VCaP (cell line): Measurements from ENCODE around the gene TNNI2.
A peak's percentile ranks its signal among the peaks of the same experiment; 100 is the strongest.

Experiments
- H3K27ac ChIP-seq: fragments of 450-650 bp; 2 replicates; pipeline ENCODE4 v1.5.1; 2017
- TF ChIP-seq, protein P1 (sequence below): fragments of 450-650 bp; conservative IDR thresholded peaks from 2 replicates; pipeline ENCODE4 v1.5.1; 2017; ENCODE audit warnings: mild to moderate bottlenecking, moderate library complexity

Gene TNNI2

DNA sequence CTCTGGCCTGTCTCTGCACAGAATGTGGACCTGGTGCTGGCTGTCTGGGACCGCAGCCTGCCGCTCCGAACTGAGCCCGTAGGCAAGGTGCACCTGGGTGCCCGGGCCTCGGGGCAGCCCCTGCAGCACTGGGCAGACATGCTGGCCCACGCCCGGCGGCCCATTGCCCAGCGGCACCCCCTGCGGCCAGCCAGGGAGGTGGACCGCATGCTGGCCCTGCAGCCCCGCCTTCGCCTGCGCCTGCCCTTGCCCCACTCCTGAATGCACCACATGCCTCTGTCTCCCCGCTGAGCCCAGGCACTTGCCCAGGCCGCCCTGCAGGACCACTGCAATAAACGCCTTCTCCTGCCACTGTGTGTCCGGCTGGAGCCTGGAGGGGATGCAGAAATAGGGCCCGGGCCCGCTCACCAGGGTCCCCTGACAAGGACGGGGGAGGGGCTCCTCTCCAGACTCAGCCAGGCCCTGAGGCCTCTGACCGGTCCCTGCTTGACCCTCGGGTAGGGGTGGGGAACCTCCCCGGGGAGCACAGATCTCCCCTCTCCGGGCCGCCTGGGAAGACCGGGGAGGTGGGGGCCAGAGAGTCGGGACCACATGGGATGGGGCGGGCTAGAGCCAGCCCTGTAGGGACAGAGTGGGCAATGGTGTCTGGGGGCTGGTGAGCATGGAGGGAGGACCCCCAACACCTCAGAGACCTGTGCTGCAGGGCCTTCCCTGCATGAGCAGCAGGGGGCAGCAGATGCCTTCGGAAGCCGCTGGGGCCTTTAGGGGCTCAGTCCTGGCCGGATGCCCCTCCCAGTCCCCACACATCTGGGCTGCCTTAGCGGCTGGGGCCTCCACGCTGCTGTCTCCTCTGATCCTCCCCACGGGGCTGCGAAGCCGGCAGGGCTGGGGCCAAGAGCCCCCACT is 1.4 kb upstream of the TNNI2 start:
- H3K27ac ChIP-seq = no peak overlapping the region
- TF ChIP-seq, protein P1, sequence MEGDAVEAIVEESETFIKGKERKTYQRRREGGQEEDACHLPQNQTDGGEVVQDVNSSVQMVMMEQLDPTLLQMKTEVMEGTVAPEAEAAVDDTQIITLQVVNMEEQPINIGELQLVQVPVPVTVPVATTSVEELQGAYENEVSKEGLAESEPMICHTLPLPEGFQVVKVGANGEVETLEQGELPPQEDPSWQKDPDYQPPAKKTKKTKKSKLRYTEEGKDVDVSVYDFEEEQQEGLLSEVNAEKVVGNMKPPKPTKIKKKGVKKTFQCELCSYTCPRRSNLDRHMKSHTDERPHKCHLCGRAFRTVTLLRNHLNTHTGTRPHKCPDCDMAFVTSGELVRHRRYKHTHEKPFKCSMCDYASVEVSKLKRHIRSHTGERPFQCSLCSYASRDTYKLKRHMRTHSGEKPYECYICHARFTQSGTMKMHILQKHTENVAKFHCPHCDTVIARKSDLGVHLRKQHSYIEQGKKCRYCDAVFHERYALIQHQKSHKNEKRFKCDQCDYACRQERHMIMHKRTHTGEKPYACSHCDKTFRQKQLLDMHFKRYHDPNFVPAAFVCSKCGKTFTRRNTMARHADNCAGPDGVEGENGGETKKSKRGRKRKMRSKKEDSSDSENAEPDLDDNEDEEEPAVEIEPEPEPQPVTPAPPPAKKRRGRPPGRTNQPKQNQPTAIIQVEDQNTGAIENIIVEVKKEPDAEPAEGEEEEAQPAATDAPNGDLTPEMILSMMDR = peak; percentile 84

DNA sequence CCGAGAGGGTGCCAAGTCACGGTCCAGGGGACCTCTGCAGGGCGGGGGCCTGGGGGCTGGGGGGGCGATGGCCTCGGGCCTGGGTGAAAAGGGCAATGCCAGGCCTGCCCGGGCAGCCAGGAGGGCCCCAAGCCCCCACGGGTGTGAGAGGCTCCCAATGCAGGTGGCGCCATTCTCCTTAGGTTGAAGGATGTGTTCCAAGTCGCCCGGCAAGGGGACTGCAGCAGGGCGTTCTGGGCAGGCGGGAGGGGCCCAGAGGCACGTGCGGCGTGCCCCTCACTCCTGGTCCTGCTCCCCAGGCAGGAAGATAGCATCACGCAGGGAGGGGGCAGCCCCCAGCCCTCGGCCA is 730 bp upstream of the TNNI2 start:
- TF ChIP-seq, protein P1 = peak; percentile 57
- no peak overlapping the region for H3K27ac ChIP-seq

DNA sequence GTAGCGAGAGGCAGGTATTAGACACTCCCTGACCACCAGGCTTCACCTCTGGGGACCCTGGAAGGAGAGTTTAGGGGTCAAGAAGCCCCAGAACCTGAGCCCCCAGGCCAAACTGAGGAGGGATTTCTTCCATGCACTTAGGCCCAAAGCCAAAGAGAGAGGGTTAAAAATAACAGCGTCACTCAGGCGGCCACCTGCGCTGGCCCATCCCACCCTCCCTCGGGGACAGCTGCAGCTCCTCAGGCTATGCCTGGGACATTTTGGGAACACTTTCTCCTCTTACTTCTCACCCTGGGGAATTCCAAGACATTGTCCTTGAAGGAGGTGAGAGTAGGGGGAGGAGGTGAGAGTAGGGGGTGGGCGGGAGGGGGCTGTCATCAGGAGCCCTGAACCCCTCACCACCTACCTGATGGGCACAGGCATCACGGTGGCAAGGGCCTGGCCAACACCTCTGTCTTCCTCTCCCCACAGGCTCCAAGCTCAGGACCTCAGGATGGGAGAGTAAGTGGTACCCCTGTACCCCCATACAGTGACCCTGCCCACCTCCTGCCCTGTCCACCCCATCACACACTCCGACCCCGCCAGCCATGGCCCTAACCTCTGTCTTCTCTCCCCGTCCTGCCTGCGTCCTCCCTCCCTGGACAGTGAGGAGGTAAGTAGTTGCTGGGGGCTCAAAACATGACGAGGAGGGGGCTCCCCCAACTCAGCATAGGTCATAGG is 583 bp downstream of the TNNI2 start:
- TF ChIP-seq, protein P1 = no peak

DNA sequence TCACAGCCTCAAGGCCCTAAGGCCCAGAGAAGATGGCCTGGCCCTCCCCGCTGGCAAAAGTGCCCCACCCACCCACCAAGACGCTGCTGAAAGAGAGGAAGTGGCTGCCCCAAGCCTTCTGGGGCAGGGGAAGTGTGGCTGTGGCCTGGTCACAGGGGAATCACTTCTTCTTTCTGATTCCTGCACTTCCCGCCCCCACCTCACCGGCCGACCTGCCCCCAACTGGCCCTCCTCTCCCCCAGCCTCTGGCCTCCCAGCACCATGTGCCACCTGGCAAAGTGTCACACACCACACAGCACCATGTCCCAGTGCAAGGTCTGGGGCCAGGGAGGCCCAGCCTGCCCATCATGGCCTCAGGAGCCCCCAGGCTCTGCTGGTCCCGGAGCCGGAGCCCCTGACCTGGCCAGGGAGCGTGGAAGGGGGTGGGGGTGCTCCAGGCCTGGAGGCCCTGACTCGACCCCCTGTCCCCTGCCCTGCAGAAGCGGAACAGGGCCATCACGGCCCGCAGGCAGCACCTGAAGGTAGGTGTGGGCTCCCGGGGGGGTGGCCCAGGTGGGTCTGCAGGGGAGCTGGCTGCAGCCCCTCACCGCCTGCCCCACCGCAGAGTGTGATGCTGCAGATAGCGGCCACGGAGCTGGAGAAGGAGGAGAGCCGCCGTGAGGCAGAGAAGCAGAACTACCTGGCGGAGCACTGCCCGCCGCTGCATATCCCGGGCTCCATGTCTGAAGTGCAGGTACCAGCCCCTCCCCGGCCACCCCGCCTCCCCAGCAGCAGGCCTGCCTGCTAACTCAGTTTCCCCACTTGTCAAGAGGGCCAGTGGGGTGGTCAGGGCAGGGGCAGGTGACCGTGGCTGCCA is 1.4 kb downstream of the TNNI2 start:
- TF ChIP-seq, protein P1 = no peak
- no peak overlapping the region for H3K27ac ChIP-seq

More for the DNA sequence above, 583 bp downstream of the TNNI2 start:
- no peak overlapping the region for H3K27ac ChIP-seq

DNA sequence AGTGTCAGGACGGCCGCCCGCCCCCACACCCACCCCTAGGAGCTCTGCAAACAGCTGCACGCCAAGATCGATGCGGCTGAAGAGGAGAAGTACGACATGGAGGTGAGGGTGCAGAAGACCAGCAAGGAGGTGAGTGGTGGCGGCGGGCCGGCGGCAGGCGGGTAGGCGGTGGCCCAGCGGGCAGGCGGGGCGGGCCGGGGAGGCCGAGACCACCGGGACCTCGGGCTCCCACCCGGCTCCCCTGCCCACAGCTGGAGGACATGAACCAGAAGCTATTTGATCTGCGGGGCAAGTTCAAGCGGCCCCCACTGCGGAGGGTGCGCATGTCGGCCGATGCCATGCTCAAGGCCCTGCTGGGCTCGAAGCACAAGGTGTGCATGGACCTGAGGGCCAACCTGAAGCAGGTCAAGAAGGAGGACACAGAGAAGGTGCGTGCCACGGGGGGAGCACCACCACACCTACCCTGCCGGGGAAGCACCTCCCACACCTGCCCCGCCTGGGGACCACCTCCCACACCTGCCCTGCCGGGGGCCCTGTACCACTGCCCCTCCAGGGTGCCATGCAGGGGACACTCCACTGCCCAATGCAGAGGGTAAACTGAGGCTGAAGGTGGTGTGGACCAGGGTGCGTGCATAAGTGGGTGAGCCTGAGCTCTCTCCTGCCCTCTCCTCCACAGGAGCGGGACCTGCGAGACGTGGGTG is 2.1 kb downstream of the TNNI2 start:
- no peak overlapping the region for H3K27ac ChIP-seq
- TF ChIP-seq, protein P1 = no peak

DNA sequence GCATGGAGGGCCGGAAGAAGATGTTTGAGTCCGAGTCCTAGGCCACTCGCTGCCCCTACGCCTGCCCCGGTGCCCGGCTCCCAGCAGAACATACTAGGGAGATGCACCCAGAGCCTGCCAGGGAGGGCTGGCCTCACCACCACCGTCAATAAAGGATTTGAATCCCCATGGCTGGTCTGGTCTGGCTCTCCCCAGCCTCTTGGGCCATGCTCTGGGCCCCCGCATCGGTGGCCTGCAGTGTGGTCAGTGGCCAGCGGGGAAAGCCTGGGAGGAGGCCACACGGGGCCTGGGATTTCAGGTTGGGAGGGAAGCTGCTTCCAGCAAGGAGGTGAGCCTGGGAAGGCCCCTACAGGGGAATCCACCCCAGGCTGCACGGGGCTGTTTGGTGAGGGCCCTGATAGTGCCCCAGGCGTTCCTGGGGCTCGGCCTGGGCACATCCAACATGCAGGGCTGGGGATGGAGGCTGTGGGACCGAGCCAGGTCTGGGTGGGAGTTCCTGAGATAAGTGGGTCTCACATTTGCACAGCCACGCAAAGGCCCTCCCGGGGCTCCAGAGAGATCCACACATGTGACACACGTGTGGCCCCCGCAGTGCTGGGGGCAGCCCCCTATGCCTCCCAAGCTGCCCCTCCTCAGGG is 2.8 kb downstream of the TNNI2 start:
- TF ChIP-seq, protein P1 = no peak
- no peak overlapping the region for H3K27ac ChIP-seq
